C4-2B (cell line): ENCODE measurements around the gene GABRB1.
"Not testable (repeated sequence)": the region's sequence is repeated elsewhere in the genome, so short reads cannot be mapped to it uniquely, and the experiment has no call there.

ENCODE experiments used
- H3K27ac ChIP-seq: fragments of 450-650 bp; 2 replicates; pipeline ENCODE4 v1.5.1; 2017
- ZFX ChIP-seq: fragments of 450-650 bp; IDR thresholded peaks from 2 replicates; pipeline ENCODE4 v1.6.1; 2017
- TF ChIP-seq, protein P1 (sequence below): fragments of 450-650 bp; conservative IDR thresholded peaks from 2 replicates; pipeline ENCODE4 v1.5.1; 2017; ENCODE audit warnings: mild to moderate bottlenecking

The GABRB1 gene

DNA sequence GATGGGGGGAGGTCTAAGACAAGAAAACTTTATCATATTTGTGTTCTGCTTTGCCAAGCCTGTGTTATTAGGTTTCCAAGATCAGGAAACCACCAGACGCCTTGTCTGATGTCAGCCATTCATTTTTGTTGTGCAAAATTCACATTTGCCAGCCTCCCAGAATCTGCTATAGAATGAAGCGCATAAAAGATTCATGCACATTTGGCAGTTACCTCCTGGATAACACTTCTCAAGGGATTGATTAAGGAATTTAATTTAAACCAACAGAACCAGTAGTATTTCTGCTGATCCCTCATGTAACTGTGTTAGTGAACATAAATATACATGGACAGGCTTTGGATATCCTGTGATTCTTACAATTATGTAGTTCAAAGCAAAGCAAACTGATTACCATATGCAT, 244.2 kb downstream of the GABRB1 start:
- no peak overlapping the region for H3K27ac ChIP-seq
- TF ChIP-seq, protein P1, sequence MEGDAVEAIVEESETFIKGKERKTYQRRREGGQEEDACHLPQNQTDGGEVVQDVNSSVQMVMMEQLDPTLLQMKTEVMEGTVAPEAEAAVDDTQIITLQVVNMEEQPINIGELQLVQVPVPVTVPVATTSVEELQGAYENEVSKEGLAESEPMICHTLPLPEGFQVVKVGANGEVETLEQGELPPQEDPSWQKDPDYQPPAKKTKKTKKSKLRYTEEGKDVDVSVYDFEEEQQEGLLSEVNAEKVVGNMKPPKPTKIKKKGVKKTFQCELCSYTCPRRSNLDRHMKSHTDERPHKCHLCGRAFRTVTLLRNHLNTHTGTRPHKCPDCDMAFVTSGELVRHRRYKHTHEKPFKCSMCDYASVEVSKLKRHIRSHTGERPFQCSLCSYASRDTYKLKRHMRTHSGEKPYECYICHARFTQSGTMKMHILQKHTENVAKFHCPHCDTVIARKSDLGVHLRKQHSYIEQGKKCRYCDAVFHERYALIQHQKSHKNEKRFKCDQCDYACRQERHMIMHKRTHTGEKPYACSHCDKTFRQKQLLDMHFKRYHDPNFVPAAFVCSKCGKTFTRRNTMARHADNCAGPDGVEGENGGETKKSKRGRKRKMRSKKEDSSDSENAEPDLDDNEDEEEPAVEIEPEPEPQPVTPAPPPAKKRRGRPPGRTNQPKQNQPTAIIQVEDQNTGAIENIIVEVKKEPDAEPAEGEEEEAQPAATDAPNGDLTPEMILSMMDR = no peak
- no peak for TF ChIP-seq ZFX

DNA sequence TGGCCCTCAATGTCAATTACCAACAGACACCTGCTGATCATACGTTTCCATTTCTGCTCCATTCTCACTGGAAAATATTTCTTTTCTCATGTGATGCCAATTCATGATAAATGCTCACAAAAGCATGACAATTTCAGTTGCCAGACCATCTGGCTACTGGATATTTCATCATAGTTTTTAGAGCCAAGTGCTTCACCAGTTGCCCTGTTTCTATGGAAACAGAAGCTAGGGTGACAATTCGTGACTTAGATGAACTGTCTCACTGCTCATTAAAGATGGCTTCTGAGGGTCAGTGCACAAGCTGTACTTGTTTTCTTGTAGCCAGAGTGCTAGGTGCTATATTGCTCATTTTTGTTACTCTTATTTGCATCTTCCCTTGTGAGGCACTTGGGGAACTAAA, 247.3 kb downstream of the GABRB1 start:
- H3K27ac ChIP-seq = no peak overlapping the region
- TF ChIP-seq, protein P1 = no peak
- TF ChIP-seq ZFX = no peak

DNA sequence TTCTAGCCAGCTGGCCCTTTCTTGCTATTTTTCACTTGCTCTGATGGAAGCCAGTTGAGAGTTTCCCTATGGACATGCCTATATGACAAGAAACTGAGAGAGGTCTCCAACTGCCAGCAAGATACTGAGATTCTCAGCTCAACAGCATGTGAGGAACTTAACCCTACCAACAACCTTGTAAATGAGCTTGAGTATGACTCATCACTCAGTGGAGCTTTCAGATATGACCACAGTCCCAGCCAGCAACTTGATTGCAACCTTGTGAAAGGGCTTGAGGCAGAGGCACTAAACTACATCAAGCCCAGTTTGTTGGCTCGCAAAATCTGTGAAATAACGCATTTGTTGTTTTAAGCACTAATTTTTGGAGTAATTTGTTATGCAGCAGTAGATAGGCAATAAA, 256.4 kb downstream of the GABRB1 start:
- TF ChIP-seq, protein P1 = no peak
- no peak overlapping the region for H3K27ac ChIP-seq

DNA sequence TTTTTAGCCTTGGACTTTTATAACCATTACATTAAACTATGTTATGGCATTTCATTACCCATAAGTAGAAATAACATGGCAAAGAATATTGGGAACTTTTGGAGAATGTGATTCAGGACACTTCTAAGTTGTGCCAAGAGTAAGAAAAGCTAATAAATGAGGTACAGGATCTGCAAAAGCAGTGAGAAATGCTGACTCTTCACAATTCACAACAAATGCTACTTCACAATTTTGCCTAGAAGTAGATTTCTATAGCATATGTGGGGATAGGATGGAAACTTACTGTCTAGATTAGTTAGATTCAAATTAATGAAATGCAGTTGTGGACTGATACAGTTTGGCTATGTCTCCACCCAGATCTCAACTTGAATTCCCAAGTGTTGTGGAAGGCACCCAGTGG, 258.4 kb downstream of the GABRB1 start:
- TF ChIP-seq, protein P1 = no peak
- TF ChIP-seq ZFX = no peak
- no peak overlapping the region for H3K27ac ChIP-seq

DNA sequence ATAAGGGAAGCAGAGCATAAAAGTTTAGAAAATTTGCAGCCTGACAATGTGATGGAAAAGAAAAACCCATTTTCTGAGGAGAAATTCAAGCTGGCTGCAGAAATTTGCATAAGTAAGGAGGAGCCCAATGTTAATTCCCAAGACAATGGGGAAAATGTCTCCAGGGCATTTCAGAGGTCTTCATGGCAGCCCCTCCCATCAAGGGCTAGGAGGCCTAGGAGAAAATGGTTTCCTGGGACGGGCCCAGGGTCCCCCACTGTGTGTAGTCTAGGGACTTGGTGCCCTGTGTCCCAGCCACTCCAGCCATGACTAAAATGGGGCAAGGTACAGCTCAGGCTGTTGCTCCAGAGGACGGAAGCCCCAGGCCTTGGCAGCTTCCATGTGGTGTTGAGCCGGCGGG, 259.5 kb downstream of the GABRB1 start:
- not testable (repeated sequence) for H3K27ac ChIP-seq

DNA sequence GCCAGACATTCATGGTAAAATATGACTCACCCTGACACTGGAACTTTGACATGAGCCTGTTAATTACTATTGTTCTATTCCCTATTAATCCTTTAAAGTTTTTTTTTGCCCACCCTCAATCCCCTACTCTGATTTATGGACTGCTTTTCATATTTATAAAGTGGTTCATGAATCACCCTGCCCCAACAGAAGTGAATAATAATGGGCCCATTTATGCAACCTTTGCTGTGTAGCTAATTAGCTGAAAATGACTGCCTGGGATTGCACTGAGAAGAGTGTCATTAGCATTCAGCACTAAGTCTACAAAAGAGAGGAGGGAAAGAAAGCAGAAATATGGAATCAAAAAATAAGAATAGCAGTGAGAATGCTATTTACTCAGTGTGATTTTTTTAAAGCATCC, 277.8 kb downstream of the GABRB1 start:
- TF ChIP-seq, protein P1 = no peak
- no peak for TF ChIP-seq ZFX

DNA sequence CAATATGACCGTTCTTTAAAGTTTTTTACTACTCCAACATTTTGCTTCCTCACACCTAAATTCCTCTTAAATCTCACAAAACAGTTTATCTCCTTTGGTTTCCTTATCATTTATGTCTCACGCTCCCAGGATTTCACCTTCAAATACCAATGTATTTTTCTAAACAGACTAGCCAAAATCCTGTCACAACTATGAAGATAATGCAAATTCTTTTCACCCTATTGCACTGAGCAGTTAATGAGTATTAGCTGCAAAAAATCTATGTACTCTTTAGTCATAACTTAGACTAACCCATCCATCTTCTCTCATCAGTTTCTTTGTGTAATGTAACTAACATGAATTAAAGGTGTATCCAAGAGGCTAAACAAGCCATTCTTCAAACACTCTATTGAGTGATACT, 280.8 kb downstream of the GABRB1 start:
- H3K27ac ChIP-seq = no peak overlapping the region
- no peak for TF ChIP-seq ZFX
- TF ChIP-seq, protein P1 = no peak

More for the DNA sequence above, 277.8 kb downstream of the GABRB1 start:
- no peak overlapping the region for H3K27ac ChIP-seq

DNA sequence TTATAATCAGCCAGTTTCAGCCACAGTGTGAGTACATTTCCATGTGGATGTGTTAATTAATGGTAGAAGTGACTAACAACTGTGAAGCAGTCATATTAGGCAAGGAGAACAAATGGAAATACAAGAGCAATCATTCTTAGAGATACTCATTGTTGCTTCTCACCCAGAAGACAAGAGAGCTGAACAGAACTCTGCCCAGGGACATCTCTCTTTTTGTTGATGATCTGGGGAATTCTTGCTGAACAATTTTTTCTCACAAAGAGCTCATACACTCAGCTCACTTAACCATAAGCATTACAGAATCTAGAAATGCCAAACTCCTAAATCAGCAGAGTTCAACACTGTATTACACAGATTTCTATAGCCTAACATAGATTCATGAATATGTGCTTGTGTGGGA, 282.0 kb downstream of the GABRB1 start:
- no peak for TF ChIP-seq ZFX
- TF ChIP-seq, protein P1 = no peak
- no peak overlapping the region for H3K27ac ChIP-seq
